GM12874 (cell line): ENCODE measurements around the gene PPP1R7.

Experiments used
- CTCF ChIP-seq: IDR thresholded peaks from 2 replicates; pipeline ENCODE4 v1.5.1; 2011; ENCODE audit warnings: low read depth, mild to moderate bottlenecking, control low read depth, low read length, moderate library complexity; ENCODE audit not compliant: insufficient read depth

Gene PPP1R7

GRCh38 chr2:241226723-241227572 lies 76.7 kb downstream of the PPP1R7 start:
- TF ChIP-seq CTCF = no peak

GRCh38 chr2:241227594-241227993 lies 77.3 kb downstream of the PPP1R7 start:
- no peak for TF ChIP-seq CTCF

- no peak for TF ChIP-seq CTCF
Measured at GRCh38 chr2:241228081-241228859, 78.0 kb downstream of the PPP1R7 start.

GRCh38 chr2:241228860-241229516 lies 78.7 kb downstream of the PPP1R7 start:
- TF ChIP-seq CTCF = no peak

- no peak for TF ChIP-seq CTCF
Measured at GRCh38 chr2:241229563-241230401, 79.5 kb downstream of the PPP1R7 start.

GRCh38 chr2:241230435-241230834 lies 80.2 kb downstream of the PPP1R7 start:
- TF ChIP-seq CTCF = no peak
